Brain microvascular endothelial cell (primary cell): ENCODE data around the gene MAMDC2.
"Not testable (repeated sequence)": the region's sequence is repeated elsewhere in the genome, so short reads cannot be mapped to it uniquely, and the experiment has no call there.

Source experiments
- DNase-seq: peaks from one replicate; pipeline ENCODE4 v3.0.0-alpha.2; 2020
- H3K27ac ChIP-seq: fragments of 250-450 bp; sonication (Bioruptor Pico); 2 replicates; pipeline ENCODE4 v1.5.1; 2020; ENCODE audit warnings: mild to moderate bottlenecking, moderate library complexity
- H3K27me3 ChIP-seq: fragments of 250-450 bp; sonication (Bioruptor Pico); replicated peaks from 2 replicates; pipeline ENCODE4 v1.5.1; 2020; ENCODE audit warnings: mild to moderate bottlenecking
- H3K36me3 ChIP-seq: fragments of 250-450 bp; sonication (Bioruptor Pico); replicated peaks from 2 replicates; pipeline ENCODE4 v1.5.1; 2020; ENCODE audit warnings: mild to moderate bottlenecking
- H3K4me3 ChIP-seq: 2 replicates; pipeline ENCODE4 v1.5.1; 2011; ENCODE audit warnings: low read depth, mild to moderate bottlenecking, control low read depth, low read length, moderate library complexity
- CTCF ChIP-seq: IDR thresholded peaks from 2 replicates; pipeline ENCODE4 v1.5.1; 2011; ENCODE audit warnings: low read depth, mild to moderate bottlenecking, moderate library complexity, low read length, control low read depth, inconsistent platforms; ENCODE audit errors: missing control alignments
- in situ Hi-C: cut with HindIII; loops from 2 replicates; pipeline ENCODE4 v1.10.0; 2017; ENCODE audit warnings: low sequenced_read_pairs, low pct_ligation_motif_present

MAMDC2 gene

GRCh38 chr9:70197216-70198044 is 153.8 kb downstream of the MAMDC2 start:
- no peak overlapping the region for H3K4me3 ChIP-seq
- DNase-seq, result no peak
- H3K27me3 ChIP-seq, result no peaks in the 10 kb centered on the region
- H3K27ac ChIP-seq, result no peak overlapping the region
- in situ Hi-C loops, result no loop called here
- TF ChIP-seq CTCF, result no peak
- H3K36me3 ChIP-seq, result no peaks in the 10 kb centered on the region

- H3K27me3 ChIP-seq, H3K27ac ChIP-seq, H3K4me3 ChIP-seq, H3K36me3 ChIP-seq, in situ Hi-C loops, DNase-seq: not testable (repeated sequence)
These were observed 161.1 kb downstream of the MAMDC2 start for GRCh38 chr9:70204743-70205142.

GRCh38 chr9:70205366-70206020 is 161.8 kb downstream of the MAMDC2 start:
- no peak overlapping the region for H3K4me3 ChIP-seq
- no peaks in the 10 kb centered on the region for H3K36me3 ChIP-seq
- H3K27me3 ChIP-seq, result no peaks in the 10 kb centered on the region
- no peak overlapping the region for H3K27ac ChIP-seq
- in situ Hi-C loops, result no loop called here
- no peak for DNase-seq
- no peak for TF ChIP-seq CTCF

GRCh38 chr9:70217029-70217428 is 173.4 kb downstream of the MAMDC2 start:
- TF ChIP-seq CTCF, result no peak
- no peak overlapping the region for H3K27ac ChIP-seq
- in situ Hi-C loops, result no loop called here
- H3K27me3 ChIP-seq, result no peaks in the 10 kb centered on the region
- H3K4me3 ChIP-seq, result no peak overlapping the region
- peaks cover 3% of the 10 kb centered on the region for H3K36me3 ChIP-seq
- no peak for DNase-seq

- TF ChIP-seq CTCF, result no peak
- no peak for DNase-seq
These were observed 175.1 kb downstream of the MAMDC2 start for GRCh38 chr9:70218767-70219166.

GRCh38 chr9:70220216-70220615 is 176.6 kb downstream of the MAMDC2 start:
- Histone ChIP-seq H3K27ac (no peak overlapping the region), H3K36me3 (no peaks in the 10 kb centered on the region), H3K4me3 (no peak overlapping the region), H3K27me3 (no peaks in the 10 kb centered on the region)
- in situ Hi-C loops, result no loop called here
- DNase-seq, result no peak
- TF ChIP-seq CTCF, result no peak

More at GRCh38 chr9:70218767-70219166, 175.1 kb downstream of the MAMDC2 start:
- H3K27me3 ChIP-seq, result no peaks in the 10 kb centered on the region
- no peak overlapping the region for H3K27ac ChIP-seq
- H3K4me3 ChIP-seq, result no peak overlapping the region
- no peaks in the 10 kb centered on the region for H3K36me3 ChIP-seq
- in situ Hi-C loops, result no loop called here
